ENCODE data around the gene BEGAIN.
"Not testable (repeated sequence)": the region's sequence is repeated elsewhere in the genome, so short reads cannot be mapped to it uniquely, and the experiment has no call there.

Gene BEGAIN

GRCh38 chr14:100534528-100535286 is 52.5 kb downstream of the BEGAIN start:
- DNase-seq: no peak

- DNase-seq: no peak
Measured at GRCh38 chr14:100533656-100534485, 53.3 kb downstream of the BEGAIN start.

DNA sequence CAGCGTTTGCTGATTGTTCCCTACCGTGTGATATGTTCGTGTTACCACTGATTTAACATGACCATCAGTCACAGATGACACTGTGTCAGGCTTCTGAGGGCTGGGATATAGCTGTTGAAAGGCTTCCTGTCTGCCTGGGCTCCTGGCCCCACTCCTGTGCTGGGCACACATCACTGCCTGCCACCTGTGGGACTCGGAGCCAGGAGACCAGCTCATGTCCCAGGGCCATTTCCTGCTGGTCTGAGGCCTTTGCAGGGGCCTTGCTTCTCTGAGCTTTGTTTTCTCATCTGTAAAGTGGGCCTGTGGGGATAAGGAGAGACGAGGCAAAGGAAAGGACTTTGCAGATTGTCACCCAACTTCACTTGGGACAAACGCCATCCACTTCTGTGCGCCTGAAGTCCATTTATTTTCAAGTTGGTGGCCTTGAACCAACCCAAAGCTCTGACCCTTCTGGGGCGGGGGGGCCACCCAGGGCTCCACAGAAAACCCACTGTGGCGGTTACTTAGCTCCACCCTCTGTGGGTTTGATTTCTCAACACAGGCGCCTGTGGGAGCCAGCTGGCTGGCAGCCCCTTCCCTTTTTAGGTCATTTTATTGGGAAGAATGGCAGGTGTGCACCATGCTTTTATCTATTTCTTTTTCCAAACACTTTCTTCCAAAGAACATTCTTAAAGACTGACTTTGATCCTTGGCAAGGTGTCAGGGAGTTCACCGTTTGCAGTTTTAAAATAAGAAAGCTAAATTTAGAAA is 54.1 kb downstream of the BEGAIN start:
- no peak for DNase-seq

DNA sequence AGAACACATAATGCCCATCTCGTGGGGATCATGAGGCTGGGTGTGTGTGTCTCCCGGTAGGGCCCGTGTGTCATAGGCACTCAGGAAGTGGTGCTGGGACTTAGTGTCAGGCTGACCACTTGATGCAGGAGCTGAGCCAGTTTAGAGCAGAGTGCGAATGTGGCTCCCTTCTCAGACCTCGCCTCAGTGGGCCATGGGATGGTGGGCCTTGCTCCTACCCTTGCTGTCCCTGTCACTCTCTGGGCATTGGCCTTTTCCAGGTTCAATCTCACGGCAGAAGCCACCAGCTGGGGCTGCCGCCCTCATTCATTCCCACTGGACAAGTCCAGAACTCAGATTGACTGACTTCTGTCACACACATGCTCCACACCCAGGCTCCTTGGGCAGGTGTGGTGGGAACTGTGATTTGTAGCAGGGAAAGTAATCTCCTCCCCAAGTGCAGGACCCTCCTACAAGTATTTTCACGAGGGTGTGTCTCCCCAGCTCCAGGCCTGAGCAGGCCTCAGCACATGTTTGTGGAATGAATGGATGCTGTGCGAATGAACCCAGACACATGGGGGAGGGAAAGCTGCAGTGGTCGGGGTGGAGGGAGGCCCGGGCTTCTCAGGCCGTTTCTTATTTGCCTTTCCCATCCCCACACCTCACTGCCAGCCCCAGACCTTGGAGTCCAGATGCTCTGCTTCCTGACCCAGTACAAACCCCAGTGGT is 54.9 kb downstream of the BEGAIN start:
- no peak for DNase-seq

GRCh38 chr14:100531152-100532121 is 55.8 kb downstream of the BEGAIN start:
- DNase-seq: no peak

- DNase-seq: no peak
Measured at GRCh38 chr14:100530270-100531072, 56.7 kb downstream of the BEGAIN start.

GRCh38 chr14:100529561-100530031 is 57.6 kb downstream of the BEGAIN start:
- no peak for DNase-seq

GRCh38 chr14:100528962-100529560 is 58.2 kb downstream of the BEGAIN start:
- no peak for DNase-seq

DNA sequence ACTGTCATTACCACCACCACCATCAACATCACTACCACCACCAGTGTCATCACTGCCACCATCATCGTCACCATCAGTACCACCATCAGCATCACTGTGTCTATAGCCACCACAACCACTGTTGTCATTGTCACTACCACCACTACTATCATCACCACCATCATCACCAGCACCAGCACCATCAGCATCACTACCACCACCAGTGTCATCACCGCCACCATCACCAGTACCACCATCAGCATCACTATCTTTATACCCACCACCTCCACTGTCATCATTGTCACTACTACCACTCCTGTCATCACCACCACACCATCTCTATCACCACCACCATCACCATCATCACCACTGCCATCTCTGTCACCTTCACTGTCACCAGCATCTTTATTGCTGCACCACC is 60.6 kb downstream of the BEGAIN start:
- DNase-seq: no peak

GRCh38 chr14:100526057-100526456 is 61.2 kb downstream of the BEGAIN start:
- no peak for DNase-seq

DNA sequence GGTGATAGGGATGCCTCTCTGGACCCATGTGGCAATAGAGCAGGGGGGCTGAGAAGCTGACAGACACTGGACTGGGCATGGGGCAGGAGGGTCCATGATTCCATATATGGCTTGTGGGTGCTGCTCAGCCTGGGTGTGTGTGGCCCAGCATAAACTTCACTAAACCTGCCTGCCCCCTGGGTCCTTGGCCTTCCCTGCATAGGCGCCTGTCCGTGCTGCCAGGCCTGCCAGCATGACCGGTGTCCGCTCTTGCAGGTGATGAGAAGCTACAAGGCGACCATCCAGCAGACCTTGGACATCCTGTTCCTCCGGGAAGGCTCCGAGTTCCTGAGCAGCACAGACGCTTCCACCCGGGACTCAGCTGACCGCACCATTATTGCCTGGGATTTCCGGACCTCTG is 61.6 kb downstream of the BEGAIN start:
- no peak for DNase-seq

DNA sequence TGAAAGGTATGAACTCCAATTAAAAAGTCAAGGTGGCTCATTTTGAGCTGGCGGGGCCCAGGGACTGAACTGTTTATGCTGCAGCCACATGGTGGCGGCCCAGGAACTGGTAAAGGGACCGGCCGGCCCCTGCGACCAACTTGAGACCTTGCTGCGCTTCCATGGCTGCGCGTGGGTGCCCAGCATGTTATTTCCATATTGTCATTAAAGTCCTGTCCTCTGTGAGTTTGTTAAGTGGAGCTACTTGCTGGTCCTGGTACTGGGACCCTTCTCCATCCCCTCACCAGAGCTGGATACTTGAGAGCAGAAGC is 62.3 kb downstream of the BEGAIN start:
- DNase-seq: peak; percentile 22

DNA sequence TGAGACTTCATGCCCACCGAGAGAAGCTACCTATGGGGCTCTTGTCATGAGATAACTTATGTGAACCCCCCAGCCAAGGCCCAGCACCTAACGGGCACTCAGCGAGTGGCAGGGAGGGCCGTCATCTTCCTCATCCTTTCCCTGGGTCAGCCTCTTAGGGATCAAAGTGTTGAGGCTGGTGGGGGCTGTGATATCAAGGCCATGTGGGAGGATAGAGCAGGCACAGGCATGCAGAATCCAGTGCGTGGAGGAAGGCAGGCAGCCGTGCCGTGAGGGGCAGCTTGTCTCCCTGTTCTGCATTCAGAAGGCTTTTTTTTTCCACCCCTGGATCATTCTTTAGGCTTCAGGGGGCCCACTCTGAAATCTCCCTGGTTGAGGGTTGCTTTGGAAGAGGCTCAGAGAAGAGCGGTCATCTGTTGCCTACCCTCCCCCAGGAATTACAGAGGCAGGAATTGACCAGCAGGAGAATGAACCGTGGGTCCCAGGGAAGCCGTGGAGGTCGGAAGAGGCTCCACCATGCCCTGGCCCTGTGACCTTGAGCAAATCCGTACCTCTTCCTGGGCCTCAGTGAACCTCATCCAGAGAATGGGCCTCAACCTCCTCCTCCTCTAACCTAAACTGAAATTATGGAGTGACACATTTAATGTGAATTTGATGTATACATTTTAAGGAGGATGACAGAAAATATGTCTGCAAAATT is 62.8 kb downstream of the BEGAIN start:
- no peak for DNase-seq

GRCh38 chr14:100523843-100524169 is 63.4 kb downstream of the BEGAIN start:
- no peak for DNase-seq

GRCh38 chr14:100523131-100523842 is 63.9 kb downstream of the BEGAIN start:
- DNase-seq: no peak

DNA sequence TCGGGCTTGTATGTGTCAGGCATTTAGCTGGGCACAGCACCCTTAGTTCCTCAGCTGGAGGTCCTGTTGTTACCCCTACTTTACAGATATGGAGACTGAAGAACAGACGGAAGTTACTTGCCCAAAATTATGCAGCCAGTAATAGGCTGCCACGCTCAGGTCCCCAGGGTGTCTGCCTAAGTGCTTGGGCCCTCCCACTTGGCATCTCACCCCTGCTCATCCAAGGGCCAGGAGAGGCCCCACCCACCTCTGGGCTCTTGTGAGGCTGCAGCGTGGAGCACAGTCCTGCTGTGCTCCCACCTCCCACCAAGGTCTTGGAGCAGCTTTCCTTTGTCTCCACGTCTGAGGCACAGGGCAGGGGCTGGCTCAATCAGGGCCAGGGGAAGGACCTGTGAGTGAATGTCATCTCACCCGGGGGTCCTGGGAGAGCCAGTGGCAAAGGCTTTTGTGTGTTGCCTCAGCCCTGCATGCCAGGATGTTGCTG is 64.6 kb downstream of the BEGAIN start:
- DNase-seq: no peak

- not testable (repeated sequence) for DNase-seq
Measured at GRCh38 chr14:100506053-100506452, 81.2 kb downstream of the BEGAIN start.

- no peak for DNase-seq
Measured at GRCh38 chr14:100504372-100505078, 82.7 kb downstream of the BEGAIN start.

All from CD4-positive, alpha-beta T cell treated with Interleukin-17A for 1 hour (primary cell).